ENCODE results near the gene BDKRB1.

Gene BDKRB1

GRCh38 chr14:96285667-96286066, 29.7 kb downstream of the BDKRB1 start:
- DNase-seq: no peak

- no peak for DNase-seq
Measured at GRCh38 chr14:96286251-96286650, 30.2 kb downstream of the BDKRB1 start.

GRCh38 chr14:96287856-96288255, 31.8 kb downstream of the BDKRB1 start:
- no peak for DNase-seq

GRCh38 chr14:96294246-96294645, 38.2 kb downstream of the BDKRB1 start:
- no peak for DNase-seq

GRCh38 chr14:96297000-96297399, 41.0 kb downstream of the BDKRB1 start:
- peak; percentile 21 for DNase-seq

- DNase-seq: no peak
Measured at GRCh38 chr14:96297997-96298515, 42.0 kb downstream of the BDKRB1 start.

- DNase-seq: no peak
Measured at GRCh38 chr14:96299441-96299840, 43.4 kb downstream of the BDKRB1 start.

GRCh38 chr14:96303981-96304380, 48.0 kb downstream of the BDKRB1 start:
- DNase-seq: no peak

- no peak for DNase-seq
Measured at GRCh38 chr14:96304956-96305355, 48.9 kb downstream of the BDKRB1 start.

GRCh38 chr14:96307434-96307833, 51.4 kb downstream of the BDKRB1 start:
- DNase-seq: no peak

- no peak for DNase-seq
Measured at GRCh38 chr14:96309133-96309895, 53.3 kb downstream of the BDKRB1 start.

GRCh38 chr14:96309896-96310330, 53.9 kb downstream of the BDKRB1 start:
- no peak for DNase-seq

GRCh38 chr14:96310906-96311305, 54.9 kb downstream of the BDKRB1 start:
- DNase-seq: no peak
